H1 (cell line): ENCODE measurements around the gene SEPTIN5. TPM values are rescaled to one million over a fixed set of nuclear protein-coding genes. Genes with fewer than 3 reads are reported as not detected.
A peak's percentile ranks its signal among the peaks of the same experiment; 100 is the strongest.

Experiments used
- CTCF ChIA-PET: fragments of 300-600 bp; sonication (Branson Sonifier 250); formaldehyde crosslinking; loops from one replicate; lab custom pipeline; 2021; ENCODE audit not compliant: partially characterized antibody; lab: Charles Lee
- POLR2A ChIA-PET: fragments of 300-600 bp; sonication (Branson Sonifier 250); formaldehyde crosslinking; loops from one replicate; lab custom pipeline; 2021; ENCODE audit warnings: inconsistent platforms; ENCODE audit not compliant: partially characterized antibody; lab: Charles Lee
- DNase-seq, 2 experiments: peaks; one replicate each; pipeline versions ENCODE4 v3.0.0 to v3.0.0-alpha.2; 2010 to 2022; ENCODE audit warnings: low spot score in 2 of 2, low read depth in 1 of 2, mixed read lengths in 1 of 2
- FAIRE-seq: peaks from 2 replicates; lab custom pipeline; 2011; peaks lifted over from hg19 to GRCh38; lab: Jason Lieb, UNC
- H2AFZ ChIP-seq: 2 replicates; pipeline ENCODE4 v1.8.1; 2012; ENCODE audit warnings: low read length, inconsistent platforms
- H2AK5ac ChIP-seq: 2 replicates; pipeline ENCODE4 v1.6.1; 2013; ENCODE audit warnings: low read depth, low read length
- H2BK120ac ChIP-seq: replicated peaks from 2 replicates; pipeline ENCODE3; 2013; ENCODE audit warnings: low read depth, low read length, inconsistent platforms
- H2BK12ac ChIP-seq: 2 replicates; pipeline ENCODE4 v1.6.1; 2013; ENCODE audit warnings: low read depth, low read length
- H2BK15ac ChIP-seq: 2 replicates; pipeline ENCODE4 v1.6.1; 2013; ENCODE audit warnings: low read length
- H2BK20ac ChIP-seq: 2 replicates; pipeline ENCODE4 v1.6.1; 2013; ENCODE audit warnings: low read length
- H2BK5ac ChIP-seq: 2 replicates; pipeline ENCODE4 v1.6.1; 2013; ENCODE audit warnings: low read depth, low read length
- H3K14ac ChIP-seq: 2 replicates; pipeline ENCODE4 v1.6.1; 2013; ENCODE audit warnings: inconsistent platforms; ENCODE audit not compliant: insufficient read length
- H3K18ac ChIP-seq: 2 replicates; pipeline ENCODE4 v1.6.1; 2013; ENCODE audit warnings: low read length; ENCODE audit errors: extremely low read depth
- H3K23ac ChIP-seq: 2 replicates; pipeline ENCODE4 v1.6.1; 2013; ENCODE audit warnings: inconsistent platforms; ENCODE audit not compliant: insufficient read length
- H3K23me2 ChIP-seq: 2 replicates; pipeline ENCODE4 v1.6.1; 2013; ENCODE audit warnings: low read depth, low read length
- H3K27ac ChIP-seq: 2 replicates; pipeline ENCODE4 v1.6.1; 2011; ENCODE audit warnings: low read depth, low read length, inconsistent platforms
- H3K27me3 ChIP-seq, 4 experiments: replicated peaks in 1 of 4; 1 replicate in 1 of 4; 2 replicates in 3 of 4; pipeline versions ENCODE4 v1.6.1 to v1.8.1; 2011 to 2013; ENCODE audit warnings: low read length in 3 of 4, mild to moderate bottlenecking in 3 of 4, inconsistent platforms in 2 of 4, mixed read lengths in 2 of 4, moderate library complexity in 1 of 4; ENCODE audit not compliant: control insufficient read depth in 3 of 4, insufficient read depth in 3 of 4; ENCODE audit errors: extremely low read depth in 1 of 4
- H3K36me3 ChIP-seq, 4 experiments: 2 replicates each; pipeline versions ENCODE4 v1.6.1 to v1.8.1; 2011 to 2013; ENCODE audit warnings: mild to moderate bottlenecking in 4 of 4, low read length in 3 of 4, moderate library complexity in 2 of 4, control low read depth in 1 of 4, inconsistent platforms in 1 of 4; ENCODE audit not compliant: insufficient read depth in 4 of 4, control insufficient read depth in 2 of 4
- H3K4ac ChIP-seq: replicated peaks from 2 replicates; pipeline ENCODE3; 2013; ENCODE audit warnings: low read length, low read depth, mixed read lengths, inconsistent platforms; ENCODE audit not compliant: insufficient read length
- H3K4me1 ChIP-seq, 4 experiments: replicated peaks in 1 of 4; 1 replicate in 1 of 4; 2 replicates in 3 of 4; pipeline versions ENCODE4 v1.6.1 to v1.8.1; 2011 to 2013; ENCODE audit warnings: low read length in 3 of 4, inconsistent platforms in 2 of 4, mixed read lengths in 1 of 4; ENCODE audit not compliant: insufficient read depth in 4 of 4, control insufficient read depth in 3 of 4
- H3K4me2 ChIP-seq, 2 experiments: 2 replicates each; pipeline versions ENCODE4 v1.6.1 to v1.8.1; 2011 to 2013; ENCODE audit warnings: low read depth in 2 of 2, low read length in 2 of 2, control low read depth in 1 of 2, inconsistent platforms in 1 of 2, mild to moderate bottlenecking in 1 of 2; ENCODE audit not compliant: insufficient read depth in 1 of 2
- H3K4me3 ChIP-seq, 4 experiments: fragments of 200-600, 300-600 bp in 1 of 4; sonication (generic), shearing (Covaris generic), sonication (Bioruptor Twin) in 1 of 4; 2 replicates each; pipeline versions ENCODE4 v1.5.1 to v1.8.1; 2011 to 2016; ENCODE audit warnings: low read length in 4 of 4, low read depth in 3 of 4, control low read depth in 2 of 4, inconsistent platforms in 2 of 4, mild to moderate bottlenecking in 2 of 4, mixed read lengths in 1 of 4, moderate library complexity in 1 of 4; ENCODE audit not compliant: insufficient read depth in 2 of 4; ENCODE audit errors: extremely low read depth in 1 of 4
- H3K56ac ChIP-seq: replicated peaks from 2 replicates; pipeline ENCODE3; 2013; ENCODE audit warnings: low read depth, mild to moderate bottlenecking, mixed read lengths, low read length, inconsistent platforms; ENCODE audit not compliant: insufficient read length
- H3K79me1 ChIP-seq: 2 replicates; pipeline ENCODE4 v1.6.1; 2013; ENCODE audit warnings: low read depth, low read length, control low read depth
- H3K79me2 ChIP-seq, 2 experiments: 2 replicates each; pipeline versions ENCODE4 v1.6.1 to v1.8.1; 2012 to 2013; ENCODE audit warnings: low read length in 2 of 2, mild to moderate bottlenecking in 2 of 2, inconsistent platforms in 1 of 2; ENCODE audit not compliant: insufficient read depth in 2 of 2, control insufficient read depth in 1 of 2
- H3K9ac ChIP-seq, 4 experiments: replicated peaks in 1 of 4; 1 replicate in 1 of 4; 2 replicates in 3 of 4; pipeline versions ENCODE4 v1.6.1 to v1.8.1; 2011 to 2013; ENCODE audit warnings: low read depth in 3 of 4, low read length in 3 of 4, control low read depth in 2 of 4, mild to moderate bottlenecking in 2 of 4, moderate library complexity in 2 of 4, inconsistent platforms in 1 of 4; ENCODE audit errors: extremely low read depth in 1 of 4
- H3K9me3 ChIP-seq, 2 experiments: 2 replicates each; pipeline versions ENCODE4 v1.6.1 to v1.8.1; 2012 to 2013; ENCODE audit warnings: mild to moderate bottlenecking in 2 of 2, moderate library complexity in 2 of 2, control low read depth in 1 of 2, inconsistent platforms in 1 of 2, low read depth in 1 of 2, low read length in 1 of 2, mixed read lengths in 1 of 2; ENCODE audit not compliant: insufficient read depth in 2 of 2
- H4K20me1 ChIP-seq, 2 experiments: replicated peaks in 1 of 2; 2 replicates each; pipeline versions ENCODE3 to v1.8.1; 2011 to 2013; ENCODE audit warnings: inconsistent platforms in 2 of 2, low read length in 2 of 2, mild to moderate bottlenecking in 1 of 2; ENCODE audit not compliant: insufficient read depth in 2 of 2, control insufficient read depth in 1 of 2
- H4K5ac ChIP-seq: 2 replicates; pipeline ENCODE4 v1.6.1; 2013; ENCODE audit warnings: low read length, low read depth, mixed read lengths, inconsistent platforms; ENCODE audit not compliant: insufficient read length
- H4K8ac ChIP-seq: 2 replicates; pipeline ENCODE4 v1.8.0; 2013; ENCODE audit warnings: mild to moderate bottlenecking, moderate library complexity, low read length, inconsistent platforms; ENCODE audit not compliant: insufficient read depth; ENCODE audit errors: extremely low read depth
- H4K91ac ChIP-seq: replicated peaks from 2 replicates; pipeline ENCODE3; 2013; ENCODE audit warnings: low read length, mixed read lengths, inconsistent platforms; ENCODE audit not compliant: insufficient read length
- HDAC6 ChIP-seq: IDR thresholded peaks from one replicate; pipeline ENCODE4 v1.7.1; 2012; ENCODE audit warnings: low read depth, mild to moderate bottlenecking, inconsistent platforms, low read length, moderate library complexity
- NRF1 ChIP-seq: IDR thresholded peaks from 2 replicates; pipeline ENCODE4 v1.6.1; 2011; ENCODE audit warnings: mild to moderate bottlenecking, low read depth, low read length, improper control_type of control experiment
- SIN3A ChIP-seq, 2 experiments: IDR thresholded peaks in 1 of 2; conservative IDR thresholded peaks in 1 of 2; 2 replicates each; pipeline ENCODE4 v1.6.1; 2011 to 2012; ENCODE audit warnings: low read length in 2 of 2, improper control_type of control experiment in 1 of 2, low read depth in 1 of 2, mild to moderate bottlenecking in 1 of 2
- WGBS, 2 experiments: shearing (Covaris generic) in 1 of 2; methylation state at CpG; one replicate each; pipeline versions ENCODE4 v1.1.6 to v1.1.7; 2013 to 2015; ENCODE audit warnings: low lambda C conversion rate in 2 of 2, mixed read lengths in 2 of 2, inconsistent platforms in 1 of 2, low coverage in 1 of 2, missing lambda C conversion rate in 1 of 2; ENCODE audit not compliant: insufficient replicate concordance in 2 of 2, insufficient coverage in 1 of 2, insufficient read length in 1 of 2; ENCODE audit errors: extremely low coverage in 1 of 2, missing lambda C conversion rate in 1 of 2; 5-methylcytosine and 5-hydroxymethylcytosine counted together
- polyA plus RNA-seq, 7 experiments: library from polyadenylated mRNA; depleted of rRNA in 3 of 7; stranded (reverse) in 5 of 7; unstranded in 2 of 7; fragments of >200 nt in 5 of 7; fragments of 200-250 nt in 2 of 7; gene quantifications; 1 replicate in 5 of 7; 2 replicates in 1 of 7; 4 replicates in 1 of 7; pipeline versions ENCODE4 v1.2.1 to v1.2.3, GENCODE V29; 2011 to 2013; ENCODE audit warnings: missing spikeins in 2 of 7, mixed read lengths in 2 of 7
- total RNA-seq: library from RNA; stranded (reverse); fragmentation: NEBNext Ultra II Directional; extraction: Animal tissue kit (Norgen Biotek cat#: 25700); gene quantifications from 2 replicates; pipeline ENCODE4 v1.2.1, GENCODE V29; 2021

The SEPTIN5 gene
- total and polyA plus RNA-seq, 2 of the 8 experiments (the other 6 are each of a cell fraction or from before 2014, with no cell fraction given) = 6.0 to 8.6 TPM

DNA sequence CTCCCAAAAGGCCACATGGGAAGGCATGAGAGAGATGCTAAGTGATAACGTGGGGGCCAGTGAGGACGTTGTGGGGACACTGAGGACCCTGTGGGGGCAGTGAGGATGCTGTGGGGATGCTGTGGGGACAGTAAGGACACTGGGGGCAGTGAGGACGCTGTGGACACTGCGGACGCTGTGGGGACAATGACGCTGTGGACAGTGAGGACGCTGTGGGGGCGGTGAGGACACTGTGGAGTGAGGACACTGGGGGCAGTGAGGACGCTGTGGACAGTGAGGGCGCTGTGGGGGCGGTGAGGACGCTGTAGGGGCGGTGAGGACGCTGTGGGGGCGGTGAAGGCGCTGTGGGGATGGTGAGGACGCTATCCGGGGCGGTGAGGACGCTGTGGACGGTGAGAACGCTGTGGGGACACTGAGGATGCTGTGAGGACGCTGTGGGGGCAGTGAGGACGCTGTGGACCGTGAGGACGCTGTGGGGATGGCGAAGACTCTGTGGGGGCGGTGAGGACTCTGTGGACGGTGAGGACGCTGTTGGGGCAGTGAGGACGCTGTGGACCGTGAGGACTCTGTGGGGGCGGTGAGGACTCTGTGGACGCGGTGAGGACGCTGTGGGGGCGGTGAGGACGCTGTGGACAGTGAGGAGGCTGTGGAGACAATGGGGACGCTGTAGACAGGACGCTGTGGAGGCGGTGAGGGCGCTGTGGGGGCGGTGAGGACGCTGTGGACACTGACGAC is 10.8 kb downstream of the SEPTIN5 start:
- H2BK120ac ChIP-seq = no peak overlapping the region
- WGBS, 2 experiments = 75% methylated on average over 45 of the region's 45 CpGs; no CpG with 5 or more reads in 1 of the 2 experiments
- peak overlapping the region in 1 of 2 experiments; percentile 74; a peak in 1 of 4 replicates for H3K4me2 ChIP-seq
- peak overlapping the region; percentile 69 for H3K4ac ChIP-seq
- H3K27me3 ChIP-seq = peaks cover 71 to 99% (median 96%) of the 10 kb centered on the region in 4 experiments
- H2AK5ac ChIP-seq = peak overlapping the region; percentile 90
- no peak overlapping the region for H2BK5ac ChIP-seq
- H4K5ac ChIP-seq = no peak overlapping the region
- no peak overlapping the region for H3K9ac ChIP-seq
- H4K8ac ChIP-seq = no peak overlapping the region; the same call in 1 of the 2 replicates
- no peaks in the 10 kb centered on the region for H3K9me3 ChIP-seq
- peak overlapping the region; percentile 92; the same call in 1 of the 2 replicates for H2BK15ac ChIP-seq
- DNase-seq = no peak
- peaks cover 0 to 33% (median 20%) of the 10 kb centered on the region in 4 experiments; a peak in 6 of 7 replicates for H3K4me1 ChIP-seq
- no peak overlapping the region for H3K23ac ChIP-seq
- H3K18ac ChIP-seq = peak overlapping the region; percentile 10; the same call in 1 of the 2 replicates
- H3K79me2 ChIP-seq = no peaks in the 10 kb centered on the region
- H3K56ac ChIP-seq = no peak overlapping the region
- H3K23me2 ChIP-seq = peaks cover 18% of the 10 kb centered on the region; the same call in 1 of the 2 replicates
- H3K36me3 ChIP-seq = peaks cover 0 to 4% (median 0%) of the 10 kb centered on the region in 4 experiments; a peak in 1 of 8 replicates
- H2BK12ac ChIP-seq = peak overlapping the region; percentile 68; the same call in 1 of the 2 replicates
- no peak overlapping the region; the same call in 1 of the 2 replicates for H2BK20ac ChIP-seq
- ChIA-PET CTCF (no interaction called here), POLR2A (no interaction called here)
- no peak overlapping the region for H2AFZ ChIP-seq
- no peak for FAIRE-seq
- H3K14ac ChIP-seq = no peak overlapping the region
- H3K27ac ChIP-seq = no peak overlapping the region
- H4K20me1 ChIP-seq = peaks cover 12 to 24% of the 10 kb centered on the region in 2 experiments
- no peak overlapping the region for H3K4me3 ChIP-seq
- no peaks in the 10 kb centered on the region for H3K79me1 ChIP-seq
- peak overlapping the region; percentile 40 for H4K91ac ChIP-seq
- TF ChIP-seq NRF1 = no peak
- no peak for TF ChIP-seq HDAC6
- no peak for TF ChIP-seq SIN3A (conservative IDR thresholded peaks at IDR 0.05 in 1 of 2, IDR thresholded peaks at IDR 0.05 in 1 of 2; ENCODE audit: low read depth in 1 of 2, low read length in 2 of 2)
